Neural progenitor cell (in vitro differentiated cells): ENCODE results near the gene NPEPL1. TPM values are rescaled to one million over a fixed set of nuclear protein-coding genes. Genes with fewer than 3 reads are reported as not detected.

Source experiments
- DNase-seq: peaks from one replicate; pipeline ENCODE4 v3.0.0-alpha.2; 2016; ENCODE audit warnings: low spot score
- H2AFZ ChIP-seq: fragments of 200-600 bp; sonication (generic); replicated peaks from 2 replicates; pipeline ENCODE4 v1.6.1; 2016; ENCODE audit warnings: antibody characterized with exemption
- H3F3A ChIP-seq: fragments of 200-600 bp; sonication (generic); 2 replicates; pipeline ENCODE4 v1.6.1; 2016; ENCODE audit warnings: antibody characterized with exemption, low read depth
- H3K27ac ChIP-seq: fragments of 200-600 bp; sonication (generic); 2 replicates; pipeline ENCODE4 v1.5.1; 2016; ENCODE audit warnings: mild to moderate bottlenecking
- H3K27me3 ChIP-seq: fragments of 200-600 bp; sonication (generic); 2 replicates; pipeline ENCODE4 v1.6.1; 2016; ENCODE audit warnings: mild to moderate bottlenecking, moderate library complexity
- H3K36me3 ChIP-seq: fragments of 200-600 bp; sonication (generic); 2 replicates; pipeline ENCODE4 v1.5.1; 2016
- H3K4me1 ChIP-seq: fragments of 200-600 bp; sonication (generic); 2 replicates; pipeline ENCODE4 v1.6.1; 2016; ENCODE audit warnings: mixed run types
- H3K4me2 ChIP-seq: fragments of 200-600 bp; sonication (generic); 2 replicates; pipeline ENCODE4 v1.6.1; 2016
- H3K4me3 ChIP-seq: fragments of 200-600 bp; sonication (generic); 2 replicates; pipeline ENCODE4 v1.5.1; 2016
- H3K79me2 ChIP-seq: fragments of 200-600 bp; sonication (generic); 2 replicates; pipeline ENCODE4 v1.6.1; 2016; ENCODE audit warnings: low read depth
- H3K9ac ChIP-seq: fragments of 200-600 bp; sonication (generic); 2 replicates; pipeline ENCODE4 v1.6.1; 2016
- H3K9me3 ChIP-seq: fragments of 200-600 bp; sonication (generic); 2 replicates; pipeline ENCODE4 v1.5.1; 2016; ENCODE audit warnings: low read depth
- H4K20me1 ChIP-seq: fragments of 200-600 bp; sonication (generic); 2 replicates; pipeline ENCODE4 v1.6.1; 2016; ENCODE audit warnings: low read depth
- H3K27ac Mint-ChIP-seq: 3 replicates; pipeline ENCODE4 v1.8.0; 2021; ENCODE audit warnings: mixed read lengths
- H3K27me3 Mint-ChIP-seq: 2 replicates; pipeline ENCODE4 v1.8.0; 2022; ENCODE audit warnings: low read depth, mild to moderate bottlenecking, inconsistent platforms, moderate library complexity, mixed read lengths; ENCODE audit not compliant: insufficient read depth
- H3K36me3 Mint-ChIP-seq: 3 replicates; pipeline ENCODE4 v1.8.0; 2021; ENCODE audit warnings: mixed read lengths
- H3K4me1 Mint-ChIP-seq: 3 replicates; pipeline ENCODE4 v1.8.0; 2021; ENCODE audit warnings: mixed read lengths
- H3K4me3 Mint-ChIP-seq: 3 replicates; pipeline ENCODE4 v1.8.0; 2021; ENCODE audit warnings: mild to moderate bottlenecking, moderate library complexity, mixed read lengths
- H3K9me3 Mint-ChIP-seq: 3 replicates; pipeline ENCODE4 v1.8.0; 2020; ENCODE audit warnings: mixed read lengths
- EZH2 ChIP-seq: fragments of 200-600 bp; sonication (generic); IDR thresholded peaks from 2 replicates; pipeline ENCODE4 v1.6.1; 2017; ENCODE audit warnings: antibody characterized with exemption, mild to moderate bottlenecking, moderate library complexity
- EZH2phosphoT487 ChIP-seq: fragments of 200-600 bp; sonication (generic); IDR thresholded peaks from 2 replicates; pipeline ENCODE4 v1.6.1; 2017; ENCODE audit warnings: antibody characterized with exemption
- total RNA-seq: library from RNA; depleted of rRNA; stranded (reverse); fragments of >200 nt; gene quantifications from 2 replicates; pipeline ENCODE4 v1.2.3, GENCODE V29; 2015; ENCODE audit warnings: low replicate concordance
- TF ChIP-seq, protein P1 (sequence below): fragments of 200-600 bp; sonication (generic); IDR thresholded peaks from 2 replicates; pipeline ENCODE4 v1.5.1; 2017; ENCODE audit warnings: antibody characterized with exemption, mild to moderate bottlenecking

NPEPL1 gene
- total RNA-seq, 1 donor from 2014 or later: 10.9 TPM

DNA sequence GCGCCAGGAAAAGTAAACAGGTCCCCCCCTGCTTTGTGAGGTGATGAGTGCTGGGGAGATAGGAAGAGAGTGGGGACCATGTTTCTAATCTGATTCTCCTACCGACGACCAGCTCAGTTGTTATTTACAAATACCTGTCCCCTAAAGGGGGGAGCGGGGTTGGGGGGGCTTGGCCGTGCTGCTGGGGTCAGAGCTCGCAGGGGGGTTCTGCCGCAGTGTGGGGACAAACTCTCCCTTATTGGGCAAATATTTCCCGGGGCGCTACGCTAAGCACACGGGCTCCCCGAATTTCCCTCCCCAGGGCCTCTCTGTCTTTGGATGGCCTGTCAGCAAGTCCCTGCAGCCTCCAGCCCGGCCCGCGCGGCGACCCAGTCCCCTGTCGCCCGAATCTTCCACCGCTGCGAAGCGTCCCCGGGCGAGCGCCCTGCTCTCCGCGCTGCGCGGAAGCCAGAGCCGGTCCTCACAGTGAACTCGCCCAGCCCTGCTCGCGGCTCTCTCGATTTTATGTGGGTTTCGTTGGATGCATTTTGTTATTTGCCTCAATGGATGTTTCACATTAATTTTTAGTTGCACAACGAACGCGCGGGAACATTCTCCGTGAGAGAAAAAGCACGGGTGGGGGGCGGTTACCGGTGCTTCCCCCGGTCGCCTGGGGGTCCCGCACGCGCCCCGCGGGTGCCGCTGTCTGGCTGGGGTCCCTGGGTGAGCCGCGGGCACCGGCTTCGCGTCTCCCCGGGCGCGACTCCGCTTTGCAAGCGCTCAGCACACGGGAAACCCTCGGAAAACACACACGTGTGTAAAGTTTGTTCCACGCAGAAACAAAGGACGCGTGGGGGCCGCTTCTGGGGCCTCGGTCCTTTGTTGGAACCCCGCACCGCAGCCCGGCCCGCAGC is 43.1 kb upstream of the NPEPL1 start:
- no peak overlapping the region for H3K27ac Mint-ChIP-seq
- Histone ChIP-seq H3K79me2 (peaks cover 35% of the 10 kb centered on the region), H3K9me3 (no peaks in the 10 kb centered on the region), H3K27ac (no peak overlapping the region), H3K27me3 (peaks cover 15% of the 10 kb centered on the region), H3K4me2 (peak overlapping the region; percentile 95), H3K4me1 (peaks cover 16% of the 10 kb centered on the region), H3F3A (peaks cover 25% of the 10 kb centered on the region), H4K20me1 (peaks cover 21% of the 10 kb centered on the region), H3K9ac (no peak overlapping the region), H3K36me3 (no peaks in the 10 kb centered on the region), H2AFZ (peak overlapping the region; percentile 99), H3K4me3 (peak overlapping the region; percentile 85)
- TF ChIP-seq EZH2 (peak; percentile 4), EZH2phosphoT487 (no peak)
- TF ChIP-seq, protein P1, sequence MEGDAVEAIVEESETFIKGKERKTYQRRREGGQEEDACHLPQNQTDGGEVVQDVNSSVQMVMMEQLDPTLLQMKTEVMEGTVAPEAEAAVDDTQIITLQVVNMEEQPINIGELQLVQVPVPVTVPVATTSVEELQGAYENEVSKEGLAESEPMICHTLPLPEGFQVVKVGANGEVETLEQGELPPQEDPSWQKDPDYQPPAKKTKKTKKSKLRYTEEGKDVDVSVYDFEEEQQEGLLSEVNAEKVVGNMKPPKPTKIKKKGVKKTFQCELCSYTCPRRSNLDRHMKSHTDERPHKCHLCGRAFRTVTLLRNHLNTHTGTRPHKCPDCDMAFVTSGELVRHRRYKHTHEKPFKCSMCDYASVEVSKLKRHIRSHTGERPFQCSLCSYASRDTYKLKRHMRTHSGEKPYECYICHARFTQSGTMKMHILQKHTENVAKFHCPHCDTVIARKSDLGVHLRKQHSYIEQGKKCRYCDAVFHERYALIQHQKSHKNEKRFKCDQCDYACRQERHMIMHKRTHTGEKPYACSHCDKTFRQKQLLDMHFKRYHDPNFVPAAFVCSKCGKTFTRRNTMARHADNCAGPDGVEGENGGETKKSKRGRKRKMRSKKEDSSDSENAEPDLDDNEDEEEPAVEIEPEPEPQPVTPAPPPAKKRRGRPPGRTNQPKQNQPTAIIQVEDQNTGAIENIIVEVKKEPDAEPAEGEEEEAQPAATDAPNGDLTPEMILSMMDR: no peak
- H3K27me3 Mint-ChIP-seq: peaks cover 8% of the 10 kb centered on the region
- no peaks in the 10 kb centered on the region for H3K9me3 Mint-ChIP-seq
- no peaks in the 10 kb centered on the region for H3K36me3 Mint-ChIP-seq
- DNase-seq: peak; percentile 51
- H3K4me1 Mint-ChIP-seq: peaks cover 7% of the 10 kb centered on the region
- peak overlapping the region; percentile 71 for H3K4me3 Mint-ChIP-seq

DNA sequence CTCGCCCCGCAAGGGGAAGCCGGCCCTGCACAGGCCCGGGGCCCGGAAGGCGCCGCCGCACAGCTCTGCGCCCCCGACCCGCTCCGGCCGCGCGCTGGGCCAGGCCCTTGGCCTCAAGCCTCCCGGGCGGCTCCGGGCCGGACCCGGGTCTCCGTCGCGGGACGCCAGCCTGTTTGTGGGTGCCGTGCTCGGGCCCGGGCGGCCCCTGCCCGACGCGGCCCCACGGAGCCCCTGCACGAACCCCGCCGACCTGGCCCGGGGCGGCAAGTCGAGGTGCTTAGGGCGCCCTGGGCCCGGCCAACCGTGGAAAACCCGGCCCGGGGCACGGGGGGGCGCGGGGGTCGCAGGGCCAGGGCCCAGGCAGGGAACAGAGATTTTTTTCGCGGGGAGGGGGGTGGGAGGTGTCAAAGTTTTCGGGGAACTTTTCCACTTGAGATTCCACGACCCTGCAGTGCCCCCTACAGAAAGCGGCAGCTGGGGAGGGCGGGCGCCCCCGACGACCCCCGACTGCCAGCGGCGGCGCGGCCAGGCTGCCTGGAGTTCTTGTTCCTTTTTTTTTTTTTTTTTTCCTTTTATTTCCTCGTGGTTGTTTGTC is 42.3 kb upstream of the NPEPL1 start:
- Histone ChIP-seq H3K4me2 (peak overlapping the region; percentile 95), H3K9me3 (no peaks in the 10 kb centered on the region), H3K27ac (no peak overlapping the region), H3K4me3 (peak overlapping the region; percentile 85), H4K20me1 (peaks cover 28% of the 10 kb centered on the region), H3K9ac (no peak overlapping the region), H3K27me3 (peaks cover 15% of the 10 kb centered on the region), H3F3A (peaks cover 29% of the 10 kb centered on the region), H3K4me1 (peaks cover 24% of the 10 kb centered on the region), H2AFZ (peak overlapping the region; percentile 99), H3K79me2 (peaks cover 42% of the 10 kb centered on the region), H3K36me3 (no peaks in the 10 kb centered on the region)
- DNase-seq: peak; percentile 55
- H3K9me3 Mint-ChIP-seq: no peaks in the 10 kb centered on the region
- H3K27ac Mint-ChIP-seq: no peak overlapping the region
- peaks cover 8% of the 10 kb centered on the region for H3K27me3 Mint-ChIP-seq
- TF ChIP-seq EZH2: no peak
- TF ChIP-seq, protein P1: no peak
- TF ChIP-seq EZH2phosphoT487: no peak
- H3K4me1 Mint-ChIP-seq: peaks cover 7% of the 10 kb centered on the region
- H3K4me3 Mint-ChIP-seq: peak overlapping the region; percentile 97
- H3K36me3 Mint-ChIP-seq: no peaks in the 10 kb centered on the region

DNA sequence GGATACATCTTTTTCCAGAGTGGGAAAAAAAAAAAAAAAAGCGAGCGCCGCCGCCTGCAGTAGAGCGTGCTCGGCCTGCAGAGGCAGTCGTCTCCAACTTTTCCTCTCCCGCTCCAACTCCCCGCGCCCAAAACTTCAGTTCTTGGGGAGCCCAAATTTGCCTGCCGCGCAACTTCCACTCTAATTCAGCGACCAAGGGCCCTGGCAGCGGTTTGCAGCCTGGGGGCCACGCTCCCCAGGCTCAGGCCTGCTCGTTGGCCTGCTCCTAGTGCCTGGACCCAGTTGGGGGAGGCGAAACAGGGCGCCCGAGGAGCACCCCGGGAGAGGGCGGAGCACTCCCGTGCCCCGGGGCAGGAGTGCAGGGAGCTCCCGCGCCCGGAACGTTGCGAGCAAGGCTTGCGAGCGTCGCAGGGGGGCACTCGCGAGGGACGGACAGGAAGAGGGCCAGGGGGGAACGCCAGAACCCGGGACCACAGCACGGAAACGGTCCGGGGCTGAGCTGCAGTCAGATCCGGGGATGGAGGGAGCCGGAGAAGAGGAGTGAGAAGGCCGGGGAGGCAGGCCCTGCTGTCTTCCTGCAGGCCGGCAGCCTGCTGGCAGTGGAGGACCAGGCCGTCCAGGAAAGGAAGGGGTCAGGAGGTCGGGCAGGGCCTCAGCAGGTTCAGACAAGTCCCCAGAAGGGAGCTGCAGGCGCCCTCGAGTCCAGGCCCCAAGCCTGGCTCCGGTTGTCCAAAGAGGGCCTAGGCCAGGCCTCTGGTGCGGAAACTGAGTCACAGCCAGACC is 41.6 kb upstream of the NPEPL1 start, which contains the start of gene STX16:
STX16 (plus strand) TSS at position 508 of the 783 bp plus-strand sequence. CDS start 724 bp downstream, outside the sequence.
- TF ChIP-seq EZH2phosphoT487 (no peak), EZH2 (peak; percentile 60)
- TF ChIP-seq, protein P1: peak; percentile 66
- Histone ChIP-seq H3K4me1 (peaks cover 29% of the 10 kb centered on the region), H2AFZ (peak within 1 kb of the TSS; percentile 99), H3K4me2 (peak within 1 kb of the TSS; percentile 95), H3K4me3 (peak within 1 kb of the TSS; percentile 85), H3K27ac (peak within 1 kb of the TSS; percentile 69), H3K79me2 (peaks cover 49% of the 10 kb centered on the region), H3K9me3 (no peaks in the 10 kb centered on the region), H3F3A (peaks cover 36% of the 10 kb centered on the region), H4K20me1 (peaks cover 35% of the 10 kb centered on the region), H3K36me3 (no peaks in the 10 kb centered on the region), H3K9ac (peak within 1 kb of the TSS; percentile 92), H3K27me3 (peaks cover 15% of the 10 kb centered on the region)
- H3K9me3 Mint-ChIP-seq: no peaks in the 10 kb centered on the region
- H3K4me1 Mint-ChIP-seq: peaks cover 10% of the 10 kb centered on the region
- H3K27me3 Mint-ChIP-seq: peaks cover 8% of the 10 kb centered on the region
- peak; percentile 97 for DNase-seq
- peak within 1 kb of the TSS; percentile 97 for H3K4me3 Mint-ChIP-seq
- peak within 1 kb of the TSS; percentile 94 for H3K27ac Mint-ChIP-seq
- H3K36me3 Mint-ChIP-seq: no peaks in the 10 kb centered on the region
